ENCODE results near the gene RASAL3.

DNA sequence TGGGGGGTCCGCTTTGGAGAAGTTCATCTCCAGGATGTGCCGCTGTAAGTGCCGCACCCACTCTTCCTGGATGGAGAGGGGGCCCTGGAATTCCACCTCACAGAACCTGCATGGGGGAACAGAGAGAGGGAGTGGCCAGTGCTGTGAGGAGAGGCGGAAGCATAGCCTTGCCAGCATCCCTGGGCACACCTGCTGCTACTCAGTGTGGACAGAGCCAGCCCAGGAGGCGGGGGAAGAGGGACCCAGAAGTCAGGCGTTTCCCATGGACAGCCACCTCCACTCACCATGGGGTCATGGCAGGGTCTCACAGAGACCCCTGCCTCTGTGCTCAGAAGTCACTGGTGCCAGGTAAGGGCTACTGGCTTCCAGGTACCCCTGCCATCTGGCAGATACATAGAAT lies 41.2 kb downstream of the RASAL3 start:
- TF ChIP-seq, protein P1, sequence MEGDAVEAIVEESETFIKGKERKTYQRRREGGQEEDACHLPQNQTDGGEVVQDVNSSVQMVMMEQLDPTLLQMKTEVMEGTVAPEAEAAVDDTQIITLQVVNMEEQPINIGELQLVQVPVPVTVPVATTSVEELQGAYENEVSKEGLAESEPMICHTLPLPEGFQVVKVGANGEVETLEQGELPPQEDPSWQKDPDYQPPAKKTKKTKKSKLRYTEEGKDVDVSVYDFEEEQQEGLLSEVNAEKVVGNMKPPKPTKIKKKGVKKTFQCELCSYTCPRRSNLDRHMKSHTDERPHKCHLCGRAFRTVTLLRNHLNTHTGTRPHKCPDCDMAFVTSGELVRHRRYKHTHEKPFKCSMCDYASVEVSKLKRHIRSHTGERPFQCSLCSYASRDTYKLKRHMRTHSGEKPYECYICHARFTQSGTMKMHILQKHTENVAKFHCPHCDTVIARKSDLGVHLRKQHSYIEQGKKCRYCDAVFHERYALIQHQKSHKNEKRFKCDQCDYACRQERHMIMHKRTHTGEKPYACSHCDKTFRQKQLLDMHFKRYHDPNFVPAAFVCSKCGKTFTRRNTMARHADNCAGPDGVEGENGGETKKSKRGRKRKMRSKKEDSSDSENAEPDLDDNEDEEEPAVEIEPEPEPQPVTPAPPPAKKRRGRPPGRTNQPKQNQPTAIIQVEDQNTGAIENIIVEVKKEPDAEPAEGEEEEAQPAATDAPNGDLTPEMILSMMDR (IDR thresholded peaks at IDR 0.05; ENCODE audit: low read depth, low read length, missing input control) = no peak
- TF ChIP-seq, protein P2, sequence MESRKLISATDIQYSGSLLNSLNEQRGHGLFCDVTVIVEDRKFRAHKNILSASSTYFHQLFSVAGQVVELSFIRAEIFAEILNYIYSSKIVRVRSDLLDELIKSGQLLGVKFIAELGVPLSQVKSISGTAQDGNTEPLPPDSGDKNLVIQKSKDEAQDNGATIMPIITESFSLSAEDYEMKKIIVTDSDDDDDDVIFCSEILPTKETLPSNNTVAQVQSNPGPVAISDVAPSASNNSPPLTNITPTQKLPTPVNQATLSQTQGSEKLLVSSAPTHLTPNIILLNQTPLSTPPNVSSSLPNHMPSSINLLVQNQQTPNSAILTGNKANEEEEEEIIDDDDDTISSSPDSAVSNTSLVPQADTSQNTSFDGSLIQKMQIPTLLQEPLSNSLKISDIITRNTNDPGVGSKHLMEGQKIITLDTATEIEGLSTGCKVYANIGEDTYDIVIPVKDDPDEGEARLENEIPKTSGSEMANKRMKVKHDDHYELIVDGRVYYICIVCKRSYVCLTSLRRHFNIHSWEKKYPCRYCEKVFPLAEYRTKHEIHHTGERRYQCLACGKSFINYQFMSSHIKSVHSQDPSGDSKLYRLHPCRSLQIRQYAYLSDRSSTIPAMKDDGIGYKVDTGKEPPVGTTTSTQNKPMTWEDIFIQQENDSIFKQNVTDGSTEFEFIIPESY (IDR thresholded peaks at IDR 0.05) = no peak
- TF ChIP-seq YY1 (IDR thresholded peaks at IDR 0.05) (no peak), GABPA (IDR thresholded peaks at IDR 0.05 in 1 of 2, conservative IDR thresholded peaks at IDR 0.05 in 1 of 2) (no peak), JUND (IDR thresholded peaks at IDR 0.05) (no peak), RAD21 (IDR thresholded peaks at IDR 0.05) (no peak), SP1 (IDR thresholded peaks at IDR 0.05) (no peak), TAF1 (conservative IDR thresholded peaks at IDR 0.05) (no peak), FOXA1 (IDR thresholded peaks at IDR 0.05) (no peak), EGR1 (IDR thresholded peaks at IDR 0.05; ENCODE audit: low read depth in 2 of 2) (no peak), NR2F2 (IDR thresholded peaks at IDR 0.05) (no peak)
- TF ChIP-seq, protein P3, sequence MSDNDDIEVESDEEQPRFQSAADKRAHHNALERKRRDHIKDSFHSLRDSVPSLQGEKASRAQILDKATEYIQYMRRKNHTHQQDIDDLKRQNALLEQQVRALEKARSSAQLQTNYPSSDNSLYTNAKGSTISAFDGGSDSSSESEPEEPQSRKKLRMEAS (IDR thresholded peaks at IDR 0.05) = no peak
